ENCODE measurements around the gene ZNF513. TPM values are rescaled to one million over a fixed set of nuclear protein-coding genes. Genes with fewer than 3 reads are reported as not detected.
"Not testable (repeated sequence)": the region's sequence is repeated elsewhere in the genome, so short reads cannot be mapped to it uniquely, and the experiment has no call there.

Gene ZNF513
- total and polyA plus RNA-seq, 2 experiments from 2014 or later, result 20.6 to 26.1 TPM

GRCh38 chr2:27356056-27356381 is 24.5 kb downstream of the ZNF513 start:
- Histone ChIP-seq H3K4me1 (ENCODE audit: insufficient read depth) (peaks cover 25% of the 10 kb centered on the region), H3K9me3 (ENCODE audit: low read depth) (no peaks in the 10 kb centered on the region), H3K36me3 (replicated peaks; ENCODE audit: insufficient read depth, low read depth) (no peaks in the 10 kb centered on the region), H4K20me1 (ENCODE audit: insufficient read depth, poor library complexity, severe bottlenecking) (no peaks in the 10 kb centered on the region), H3K27me3 (no peaks in the 10 kb centered on the region), H3K9me2 (replicated peaks; ENCODE audit: insufficient read depth) (no peaks in the 10 kb centered on the region), H3K4me2 (peak overlapping the region; percentile 87), H3K4me3 (peak overlapping the region; percentile 81), H3K79me2 (peaks cover 75% of the 10 kb centered on the region), H3K27ac (peak overlapping the region; percentile 98), H2AFZ (peak overlapping the region; percentile 23)
- 1% methylated on average over 12 of the region's 12 CpGs for WGBS (ENCODE audit: low lambda C conversion rate, missing lambda C conversion rate)
- peak; percentile 59 for DNase-seq (ENCODE audit: low spot score)
- no peak for TF ChIP-seq EZH2phosphoT487 (IDR thresholded peaks at IDR 0.05; ENCODE audit: low read depth, severe bottlenecking, unreplicated experiment)
- TF ChIP-seq EZH2 (IDR thresholded peaks at IDR 0.05; ENCODE audit: borderline replicate concordance), result no peak
- no peak for TF ChIP-seq CTCF (IDR thresholded peaks at IDR 0.05; ENCODE audit: poor library complexity)

- Histone ChIP-seq H3K27ac (no peak overlapping the region), H3K27me3 (no peaks in the 10 kb centered on the region), H3K79me2 (peaks cover 81% of the 10 kb centered on the region), H4K20me1 (ENCODE audit: insufficient read depth, poor library complexity, severe bottlenecking) (peaks cover 3% of the 10 kb centered on the region), H3K9me2 (replicated peaks; ENCODE audit: insufficient read depth) (no peaks in the 10 kb centered on the region), H3K4me2 (peak overlapping the region; percentile 87), H2AFZ (no peak overlapping the region), H3K36me3 (replicated peaks; ENCODE audit: insufficient read depth, low read depth) (no peaks in the 10 kb centered on the region), H3K4me1 (ENCODE audit: insufficient read depth) (peaks cover 25% of the 10 kb centered on the region), H3K9me3 (ENCODE audit: low read depth) (no peaks in the 10 kb centered on the region), H3K4me3 (no peak overlapping the region)
- WGBS (ENCODE audit: low lambda C conversion rate, missing lambda C conversion rate), result 85% methylated on average over 7 of the region's 7 CpGs
- DNase-seq (ENCODE audit: low spot score), result no peak
- TF ChIP-seq CTCF (IDR thresholded peaks at IDR 0.05; ENCODE audit: poor library complexity) (no peak), EZH2phosphoT487 (IDR thresholded peaks at IDR 0.05; ENCODE audit: low read depth, severe bottlenecking, unreplicated experiment) (no peak), EZH2 (IDR thresholded peaks at IDR 0.05; ENCODE audit: borderline replicate concordance) (no peak)
These were observed 26.0 kb downstream of the ZNF513 start for GRCh38 chr2:27354597-27354927.

GRCh38 chr2:27353762-27354596 is 26.6 kb downstream of the ZNF513 start:
- WGBS (ENCODE audit: low lambda C conversion rate, missing lambda C conversion rate), result 73% methylated on average over 7 of the region's 7 CpGs
- H3K27me3 ChIP-seq, result no peaks in the 10 kb centered on the region
- DNase-seq (ENCODE audit: low spot score), result no peak
- peak overlapping the region; percentile 59 for H3K27ac ChIP-seq
- no peak overlapping the region for H3K4me3 ChIP-seq
- H3K9me2 ChIP-seq (replicated peaks; ENCODE audit: insufficient read depth), result no peaks in the 10 kb centered on the region
- H2AFZ ChIP-seq, result no peak overlapping the region
- peak overlapping the region; percentile 87 for H3K4me2 ChIP-seq
- H3K79me2 ChIP-seq, result peaks cover 86% of the 10 kb centered on the region
- H4K20me1 ChIP-seq (ENCODE audit: insufficient read depth, poor library complexity, severe bottlenecking), result peaks cover 3% of the 10 kb centered on the region
- peaks cover 25% of the 10 kb centered on the region for H3K4me1 ChIP-seq (ENCODE audit: insufficient read depth)
- no peaks in the 10 kb centered on the region for H3K9me3 ChIP-seq (ENCODE audit: low read depth)
- H3K36me3 ChIP-seq (replicated peaks; ENCODE audit: insufficient read depth, low read depth), result no peaks in the 10 kb centered on the region
- TF ChIP-seq CTCF (IDR thresholded peaks at IDR 0.05; ENCODE audit: poor library complexity) (no peak), EZH2phosphoT487 (IDR thresholded peaks at IDR 0.05; ENCODE audit: low read depth, severe bottlenecking, unreplicated experiment) (no peak), EZH2 (IDR thresholded peaks at IDR 0.05; ENCODE audit: borderline replicate concordance) (no peak)

GRCh38 chr2:27353386-27353761 is 27.2 kb downstream of the ZNF513 start:
- H3K4me3 ChIP-seq; H3K9me3 ChIP-seq (ENCODE audit: low read depth); H4K20me1 ChIP-seq (ENCODE audit: insufficient read depth, poor library complexity, severe bottlenecking); H3K9me2 ChIP-seq (replicated peaks; ENCODE audit: insufficient read depth); H3K36me3 ChIP-seq (replicated peaks; ENCODE audit: insufficient read depth, low read depth); H3K27me3 ChIP-seq; H2AFZ ChIP-seq; DNase-seq (ENCODE audit: low spot score): not testable (repeated sequence)
- Histone ChIP-seq H3K27ac (peak overlapping the region; percentile 59), H3K79me2 (peaks cover 88% of the 10 kb centered on the region), H3K4me2 (peak overlapping the region; percentile 87), H3K4me1 (ENCODE audit: insufficient read depth) (peaks cover 24% of the 10 kb centered on the region)
- 98% methylated on average over 5 of the region's 5 CpGs for WGBS (ENCODE audit: low lambda C conversion rate, missing lambda C conversion rate)

All from hepatocyte (in vitro differentiated cells).